ENCODE measurements around the gene ZNF792.
"Not testable (repeated sequence)": the region's sequence is repeated elsewhere in the genome, so short reads cannot be mapped to it uniquely, and the experiment has no call there.

ZNF792 gene

DNA sequence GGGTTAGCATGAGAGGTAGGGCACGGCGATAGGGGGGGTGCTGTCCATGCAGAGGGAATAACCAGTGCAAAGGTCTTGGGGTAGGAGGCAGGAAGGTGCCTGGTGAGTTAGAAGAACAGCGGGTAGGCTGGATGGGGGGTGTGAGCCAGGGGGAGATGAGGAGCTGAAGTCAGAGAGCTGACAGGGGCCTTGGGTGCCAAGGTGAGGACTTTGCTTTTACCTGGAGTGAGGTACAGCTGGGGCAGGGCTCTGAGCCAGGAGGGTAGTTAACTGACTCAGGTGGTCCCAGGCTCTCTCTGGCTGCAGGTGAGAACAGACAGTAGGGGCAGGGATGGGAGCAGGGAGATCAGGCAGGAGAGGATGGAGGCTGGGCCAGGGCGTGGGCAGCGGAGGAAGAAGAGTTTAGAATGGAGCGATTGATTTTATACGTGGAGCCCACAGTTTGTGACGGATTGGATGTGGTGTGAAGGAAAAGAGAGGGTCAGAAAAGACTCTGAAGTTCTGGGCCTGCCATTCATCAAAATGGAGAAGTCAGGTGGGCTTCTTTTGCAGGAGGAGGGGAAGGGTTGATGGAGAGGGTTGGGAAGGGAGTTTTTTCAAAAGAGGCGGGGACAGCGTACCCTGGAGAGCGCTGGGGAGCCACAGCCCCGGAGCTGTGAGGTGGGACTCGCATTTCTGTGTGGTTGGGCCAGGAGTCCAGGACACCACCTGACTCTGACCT, 34.9 kb upstream of the ZNF792 start:
- no peak for DNase-seq

DNA sequence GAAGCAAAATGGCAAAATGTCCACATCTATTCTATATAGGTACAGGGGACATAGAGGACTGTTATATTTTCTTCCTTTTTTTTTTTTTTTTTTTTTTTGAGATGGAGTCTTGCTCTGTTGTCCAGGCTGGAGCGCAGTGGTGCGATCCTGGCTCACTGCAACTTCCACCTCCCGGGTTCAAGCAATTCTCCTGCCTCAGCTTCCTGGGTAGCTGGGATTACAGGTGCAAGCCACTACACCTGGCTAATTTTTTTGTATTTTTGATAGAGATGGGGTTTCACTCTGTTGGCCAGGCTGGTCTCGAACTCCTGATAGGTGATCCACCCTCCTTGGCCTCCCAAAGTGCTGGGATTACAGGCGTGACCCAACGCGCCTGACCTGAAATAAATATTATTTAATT, 34.2 kb upstream of the ZNF792 start:
- not testable (repeated sequence) for DNase-seq

DNA sequence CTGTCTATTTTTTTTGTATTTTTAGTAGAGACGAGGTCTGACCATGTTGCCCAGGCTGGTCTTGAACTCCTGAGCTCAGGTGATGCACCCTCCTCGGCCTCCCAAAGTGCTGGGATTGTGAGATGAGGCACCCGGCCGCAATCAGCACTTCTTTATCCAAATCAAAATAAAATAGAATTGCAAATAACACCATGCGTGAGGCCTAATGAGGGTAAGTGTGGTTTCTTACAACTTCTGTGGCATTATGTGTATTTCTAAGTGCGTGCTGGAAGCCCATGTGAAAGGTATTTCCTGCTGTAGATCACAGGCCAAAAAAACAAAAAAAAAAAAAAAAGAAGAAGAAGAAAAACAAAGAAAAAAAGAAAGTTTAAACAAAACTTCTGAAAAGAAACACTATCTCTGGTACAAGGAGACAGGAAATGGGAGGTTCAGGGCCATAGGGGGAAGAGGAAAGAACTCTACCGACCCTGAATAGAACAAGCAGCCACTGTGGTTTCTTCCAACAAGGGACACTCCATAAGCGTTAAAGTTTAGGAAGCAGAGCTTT, 33.1 kb upstream of the ZNF792 start:
- no peak for DNase-seq

DNA sequence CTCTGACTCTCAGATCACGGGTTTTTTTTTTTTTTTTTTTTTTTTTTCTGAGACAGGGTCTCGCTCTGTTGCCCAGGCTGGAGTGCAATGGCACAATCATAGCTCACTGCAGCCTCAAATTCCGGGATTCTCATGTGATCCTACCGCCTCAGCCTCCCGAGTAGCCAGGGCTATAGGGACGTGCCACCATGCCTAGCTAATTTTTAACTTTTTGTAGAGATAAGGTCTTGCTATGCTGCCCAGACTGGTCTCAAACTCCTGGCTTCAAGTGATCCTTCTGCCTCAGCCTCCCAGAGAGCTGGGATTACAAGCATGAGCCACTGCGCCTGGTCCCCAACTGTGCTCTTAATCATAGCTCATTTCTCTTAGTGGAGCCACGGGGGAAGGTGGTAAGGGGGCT, 31.5 kb upstream of the ZNF792 start:
- DNase-seq = no peak

DNA sequence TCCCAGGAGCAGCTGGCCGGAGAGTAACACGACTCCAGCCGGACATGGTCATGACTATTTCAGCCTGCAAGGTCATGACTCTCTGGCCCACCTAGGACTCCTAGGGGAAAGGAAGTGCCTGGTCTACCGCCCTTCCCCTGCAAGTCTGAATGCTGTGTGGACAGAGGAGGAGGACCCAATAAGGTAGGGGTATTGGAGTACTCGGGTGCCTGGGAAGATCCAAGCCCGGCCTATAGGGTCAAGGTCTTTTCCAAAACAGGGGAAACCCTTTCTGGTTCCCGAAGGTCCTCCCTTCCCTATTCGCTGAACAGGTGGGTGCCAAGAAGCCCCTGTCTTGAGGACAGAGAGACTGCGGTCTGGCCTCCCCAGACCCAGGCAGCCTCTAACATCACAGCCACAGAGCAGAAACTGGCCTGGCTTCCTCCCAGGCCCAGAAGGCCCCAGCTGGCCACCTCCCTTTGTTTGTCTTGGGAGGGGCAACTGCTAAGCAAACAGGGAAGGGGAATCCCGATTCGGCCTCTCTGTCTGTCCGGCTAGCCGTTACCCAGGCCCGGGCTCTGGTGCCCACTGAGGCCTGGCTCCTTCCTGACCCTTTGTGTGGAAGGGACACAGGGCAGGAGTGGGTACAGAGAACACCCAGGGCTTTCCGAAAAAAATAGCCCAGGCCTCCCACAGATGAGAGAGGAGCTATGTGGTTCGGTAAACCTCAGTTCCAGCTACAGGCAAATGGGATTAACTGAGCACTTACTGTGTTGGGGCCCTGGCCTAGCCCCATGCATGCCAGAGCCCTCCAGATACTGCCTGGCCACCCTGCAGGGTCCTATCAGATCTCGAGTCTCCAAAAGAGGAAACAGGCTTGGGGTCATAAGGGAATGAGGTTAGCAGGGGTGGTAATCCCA, 30.9 kb upstream of the ZNF792 start:
- DNase-seq = peak; percentile 34

DNA sequence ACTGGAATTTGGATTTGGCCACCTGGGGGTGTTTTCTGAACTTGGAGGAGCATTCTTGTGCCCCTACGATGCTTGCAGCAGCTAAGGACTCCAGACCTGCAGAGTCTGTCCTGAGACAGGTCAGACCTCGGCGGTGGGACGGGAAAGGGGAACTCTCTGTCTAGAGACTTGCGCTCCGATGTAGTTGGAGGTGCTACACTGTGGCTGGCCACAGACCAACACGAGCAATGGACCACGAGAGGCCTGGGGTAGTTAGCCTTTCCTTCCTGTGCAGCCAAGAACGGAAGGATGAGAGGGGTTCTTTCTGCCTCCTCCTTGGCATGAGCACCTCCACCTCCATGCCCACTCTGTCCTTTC, 30.2 kb upstream of the ZNF792 start:
- no peak for DNase-seq

DNA sequence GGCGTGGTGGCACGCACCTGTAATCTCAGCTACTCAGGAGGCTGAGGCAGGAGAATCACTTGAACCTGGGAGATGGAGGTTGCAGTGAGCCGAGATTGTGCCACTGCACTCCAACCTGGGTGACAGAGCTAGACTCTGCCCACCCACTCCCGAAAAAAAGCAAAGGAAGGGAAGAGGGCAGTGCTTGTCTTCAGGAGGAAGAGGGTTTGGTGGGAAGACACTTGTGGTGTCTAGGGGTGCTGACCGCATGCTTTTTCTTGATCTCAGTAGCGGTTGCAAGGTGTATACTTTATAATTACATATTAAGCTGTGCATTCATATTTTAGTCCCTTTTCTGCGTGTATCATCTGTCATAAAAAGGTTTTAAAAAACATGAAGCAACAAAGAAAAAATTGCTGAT, 28.6 kb upstream of the ZNF792 start:
- DNase-seq = not testable (repeated sequence)

DNA sequence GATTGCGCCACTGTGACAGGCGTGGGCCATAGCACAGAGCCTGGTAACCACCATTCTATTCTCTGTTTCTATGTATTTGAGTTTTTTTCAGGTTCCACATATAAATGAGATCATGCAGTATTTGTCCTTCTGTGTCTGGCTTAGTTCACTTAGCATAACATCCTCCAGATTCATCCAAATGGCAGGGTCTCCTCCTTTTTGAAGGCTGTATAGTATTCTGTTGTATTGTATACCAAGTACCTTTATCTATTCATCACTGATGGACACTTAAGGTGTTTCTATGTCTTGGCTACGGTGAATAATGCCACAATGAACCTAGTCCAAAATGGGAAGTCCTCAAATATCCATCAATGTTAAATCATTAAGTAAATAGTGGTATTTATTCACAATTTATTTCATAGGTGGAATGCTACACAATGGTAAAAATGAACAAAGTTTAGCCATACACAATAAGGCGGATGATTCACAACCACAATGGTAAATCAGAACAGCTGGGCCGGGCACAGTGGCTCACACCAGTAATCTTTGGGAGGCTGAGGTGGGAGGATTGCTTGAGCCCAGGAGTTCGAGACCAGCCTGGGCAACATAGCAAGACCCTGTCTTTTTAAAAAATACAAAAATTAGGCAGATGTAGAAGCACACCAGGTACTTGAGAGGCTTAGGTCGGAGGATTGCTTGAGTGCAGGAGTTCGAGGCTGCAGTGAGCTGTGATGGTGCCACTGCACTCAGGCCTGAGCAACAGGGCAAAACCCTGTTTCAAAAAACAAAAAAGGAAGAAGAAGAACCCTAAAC, 27.7 kb upstream of the ZNF792 start:
- no peak for DNase-seq

DNA sequence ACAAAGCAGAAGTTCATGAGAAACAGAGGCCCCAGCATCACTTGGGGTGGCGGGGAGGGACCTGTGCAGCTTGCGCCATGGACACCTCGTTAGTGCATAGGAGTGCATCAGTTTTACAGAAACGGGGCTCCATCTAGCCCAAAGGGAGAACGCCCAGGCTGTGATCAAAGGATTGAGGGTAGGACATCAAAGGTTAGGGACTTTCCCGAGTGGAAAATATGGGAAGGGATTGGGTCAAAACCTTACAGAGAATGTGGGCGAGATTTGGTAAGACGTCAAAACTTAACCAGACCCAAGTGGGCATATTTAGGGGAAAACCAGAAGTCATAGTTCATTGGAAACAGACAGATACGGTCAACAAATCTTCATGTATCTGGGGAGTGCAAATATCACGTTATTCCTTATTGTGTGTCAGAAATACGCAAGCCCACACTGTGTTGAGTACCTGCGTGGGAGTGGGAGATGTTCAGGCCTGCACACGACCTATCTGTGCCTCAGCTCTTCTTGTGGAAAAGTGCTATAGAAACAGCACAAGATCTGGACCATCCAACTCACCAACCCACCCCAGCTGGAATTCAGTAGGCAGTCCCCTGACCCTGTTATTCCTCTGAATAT, 26.7 kb upstream of the ZNF792 start:
- DNase-seq = no peak

DNA sequence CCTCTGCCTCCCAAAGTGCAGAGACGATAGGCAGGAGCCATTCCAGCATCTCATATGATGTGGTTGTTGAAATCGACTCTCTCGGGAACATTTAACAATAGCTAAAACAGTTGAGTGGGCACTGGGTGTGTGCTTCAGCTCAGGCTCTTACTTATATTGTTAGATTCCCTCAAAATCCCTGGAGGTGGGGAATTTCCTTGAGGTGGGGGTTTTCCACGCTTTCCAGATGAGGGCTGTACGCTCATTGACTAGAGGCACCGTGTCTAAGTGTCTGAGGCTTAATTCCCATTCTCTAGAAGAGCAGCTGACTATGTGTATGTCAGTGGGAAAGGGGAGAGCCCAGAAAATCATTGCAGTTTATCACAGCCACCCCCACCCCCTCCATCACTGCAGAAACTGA, 25.3 kb upstream of the ZNF792 start:
- no peak for DNase-seq

DNA sequence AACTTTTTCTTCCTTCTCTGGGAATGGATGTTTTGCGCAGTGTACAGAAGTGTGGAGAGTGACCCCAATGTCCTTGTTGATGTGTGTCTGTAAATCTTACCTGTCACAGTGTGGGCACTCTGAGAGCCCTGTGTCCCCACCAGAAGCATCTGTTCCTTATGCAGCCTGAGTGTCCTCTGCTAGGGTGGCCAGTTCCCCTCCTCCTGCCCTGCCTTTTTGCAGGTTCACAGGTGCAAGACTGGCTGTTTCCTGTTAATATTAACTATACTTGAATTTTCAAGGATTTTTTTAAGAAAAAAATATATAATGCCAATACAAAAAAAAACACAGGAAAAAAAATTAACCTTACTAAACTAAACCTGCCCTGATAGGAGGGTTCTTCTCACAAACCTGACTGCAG, 24.1 kb upstream of the ZNF792 start:
- DNase-seq = no peak

DNA sequence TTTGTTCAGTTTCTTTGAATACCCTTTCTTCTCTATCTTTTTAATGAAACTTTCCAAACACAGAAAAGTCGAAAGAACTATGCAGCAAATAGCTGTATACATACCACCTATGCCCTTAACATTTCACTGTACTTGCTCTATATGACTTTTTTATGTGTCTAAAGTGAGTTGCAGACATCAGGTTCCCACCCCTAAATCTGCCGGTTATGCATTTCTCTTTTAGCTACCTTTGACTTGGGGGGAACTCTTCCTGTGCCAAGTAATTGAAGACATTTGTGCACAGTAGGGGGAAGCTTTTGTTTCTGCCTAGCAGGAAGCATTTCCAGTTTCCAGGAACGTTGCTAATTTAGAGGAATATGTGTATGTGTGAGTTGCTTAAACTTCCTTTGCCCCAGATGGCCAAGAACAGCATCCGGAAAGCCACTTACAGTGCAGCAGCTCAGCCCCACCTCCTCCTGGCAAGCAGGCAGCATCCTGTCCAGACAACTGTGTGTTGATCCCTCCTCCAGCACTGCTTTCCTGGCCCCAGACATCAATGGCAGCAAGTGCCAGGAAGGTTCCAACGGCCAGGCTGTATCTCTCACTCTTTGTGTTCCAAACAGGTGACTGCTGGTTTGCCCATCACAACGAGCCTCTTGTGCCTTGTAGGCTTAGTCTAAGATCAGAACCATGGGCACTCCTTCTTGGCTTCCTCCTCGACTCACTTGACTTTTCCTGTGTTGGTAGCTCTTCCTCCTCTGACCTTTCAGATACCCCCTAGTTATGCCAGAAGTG, 21.4 kb upstream of the ZNF792 start:
- DNase-seq = no peak

DNA sequence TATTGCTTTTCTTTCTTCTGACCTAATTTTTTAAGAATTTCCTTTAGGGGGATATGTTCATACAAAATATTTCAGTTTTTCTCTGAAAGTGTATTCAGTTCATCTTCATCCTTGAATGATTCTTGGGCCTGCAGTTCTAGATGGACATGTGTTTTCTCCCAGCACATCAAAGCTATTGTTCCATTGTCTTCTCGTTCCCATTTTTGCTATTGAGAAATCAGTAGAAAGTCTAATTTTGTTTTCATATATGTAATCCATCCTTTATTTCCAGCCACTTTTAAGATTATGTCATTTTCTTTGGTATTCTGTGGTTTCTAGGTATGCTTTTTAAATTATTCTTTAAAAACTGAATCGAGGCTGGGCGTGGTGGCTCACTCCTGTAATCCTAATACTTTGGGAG, 20.3 kb upstream of the ZNF792 start:
- DNase-seq = no peak

DNA sequence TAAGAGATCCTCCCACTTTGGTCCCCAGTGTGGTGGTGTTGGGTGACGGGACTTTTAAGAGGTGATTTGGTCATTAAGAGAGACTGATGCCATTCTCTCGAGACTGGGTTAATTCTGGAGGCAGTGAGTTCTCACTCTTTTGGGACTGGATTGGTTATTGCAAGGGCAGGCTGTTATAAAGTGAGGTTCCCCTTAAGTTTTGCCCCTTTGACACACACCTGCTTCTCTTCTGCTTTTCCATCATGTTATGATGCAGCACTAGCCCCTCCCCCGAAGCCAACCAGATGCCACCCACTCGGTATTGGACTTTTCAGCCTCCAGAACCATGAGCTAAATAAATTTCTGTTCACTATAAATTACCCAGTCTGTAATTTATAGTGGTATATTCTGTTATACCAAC, 19.8 kb upstream of the ZNF792 start:
- no peak for DNase-seq

DNA sequence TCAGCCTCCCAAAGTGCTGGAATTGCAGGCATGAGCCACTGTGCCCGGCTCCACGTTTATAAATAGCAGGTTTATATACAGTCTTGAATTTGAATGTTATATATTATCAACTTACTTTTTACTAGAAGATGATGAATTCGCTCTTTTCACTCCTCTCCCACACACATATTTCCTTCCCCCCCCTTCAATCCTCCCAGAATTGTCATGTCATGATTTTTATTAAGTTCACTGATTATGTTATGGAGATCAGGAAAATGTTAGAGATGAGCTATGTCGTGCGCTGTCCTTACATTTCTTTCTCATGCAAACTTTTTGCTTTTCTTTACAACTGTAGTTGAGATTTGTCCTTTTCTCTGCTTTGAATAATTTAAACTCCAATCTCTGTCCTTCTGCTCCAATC, 18.2 kb upstream of the ZNF792 start:
- DNase-seq = no peak

DNA sequence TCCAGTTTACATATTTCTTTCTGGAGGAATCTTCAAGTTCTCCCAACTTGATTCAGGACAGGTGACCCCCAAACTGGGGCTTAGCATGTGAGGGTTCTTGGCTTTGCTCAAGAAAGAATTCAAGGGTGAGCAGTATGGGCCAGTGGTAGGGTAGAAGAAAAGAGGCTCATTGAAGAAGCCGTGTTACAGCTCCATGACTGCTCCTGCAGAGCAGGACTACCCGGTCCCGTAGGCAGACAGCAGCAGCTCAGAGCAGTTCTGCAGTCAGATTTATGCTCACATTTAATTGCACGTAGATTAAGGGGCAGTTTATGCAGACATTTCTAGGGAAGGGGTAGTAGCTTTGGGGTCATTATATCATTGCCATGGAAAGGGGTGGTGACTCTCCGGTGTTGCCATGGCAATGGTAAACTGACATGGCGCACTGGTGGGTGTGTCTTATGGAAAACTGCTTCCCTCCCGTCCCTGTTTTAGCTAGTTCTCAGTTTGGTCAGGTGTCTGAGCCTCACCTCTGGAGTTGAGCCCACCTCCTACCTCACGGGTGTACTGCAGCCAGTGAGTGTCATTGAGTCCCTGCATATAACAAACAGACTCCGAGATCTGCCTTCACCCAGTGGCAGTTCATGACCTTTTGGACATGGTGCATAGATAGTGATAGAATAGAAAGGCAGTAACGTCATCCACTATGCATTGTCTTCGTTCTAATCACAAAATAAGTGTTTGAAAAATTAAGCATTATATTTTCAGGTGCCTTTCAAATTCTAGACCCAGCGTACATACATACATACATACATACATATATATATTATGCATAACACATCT, 16.0 kb upstream of the ZNF792 start:
- no peak for DNase-seq

DNA sequence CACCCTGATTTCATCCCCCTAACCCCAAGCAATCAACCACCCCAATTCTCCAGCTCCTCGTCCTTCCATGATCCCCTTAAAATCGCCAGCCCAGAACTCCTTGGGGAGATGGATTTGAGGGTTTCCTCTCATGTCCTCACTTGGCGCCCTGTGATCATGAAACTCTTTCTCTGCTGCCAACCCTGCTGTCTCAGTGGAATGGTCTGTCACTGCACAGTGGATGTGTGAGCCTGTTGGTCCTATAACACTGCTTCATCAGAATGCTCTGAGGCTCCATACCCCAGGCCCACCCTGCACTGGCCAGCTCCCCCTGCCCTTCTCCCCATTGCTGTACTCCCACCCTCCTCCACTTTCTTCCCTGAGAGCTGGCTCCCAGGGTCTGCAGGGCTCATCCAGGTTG, 12.6 kb upstream of the ZNF792 start:
- peak; percentile 19 for DNase-seq

DNA sequence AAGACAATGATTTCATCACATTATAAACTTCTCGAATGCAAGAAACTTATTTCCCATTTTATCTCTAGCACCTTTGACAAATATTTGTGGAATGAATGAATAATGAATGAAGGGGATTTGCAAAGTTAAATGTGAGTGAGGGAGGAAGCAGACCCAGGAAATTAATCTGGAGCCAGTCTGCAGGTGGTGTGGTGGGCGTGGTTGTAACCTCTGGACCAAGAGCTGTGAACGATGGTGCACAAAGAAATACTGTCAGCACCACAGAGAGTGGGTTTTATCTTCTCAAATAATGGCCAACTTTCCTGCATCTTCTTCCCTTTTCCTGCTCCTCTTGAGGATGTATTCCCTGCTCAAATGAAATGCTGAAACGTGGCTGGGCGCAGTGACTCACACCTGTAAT, 11.0 kb upstream of the ZNF792 start:
- no peak for DNase-seq

DNA sequence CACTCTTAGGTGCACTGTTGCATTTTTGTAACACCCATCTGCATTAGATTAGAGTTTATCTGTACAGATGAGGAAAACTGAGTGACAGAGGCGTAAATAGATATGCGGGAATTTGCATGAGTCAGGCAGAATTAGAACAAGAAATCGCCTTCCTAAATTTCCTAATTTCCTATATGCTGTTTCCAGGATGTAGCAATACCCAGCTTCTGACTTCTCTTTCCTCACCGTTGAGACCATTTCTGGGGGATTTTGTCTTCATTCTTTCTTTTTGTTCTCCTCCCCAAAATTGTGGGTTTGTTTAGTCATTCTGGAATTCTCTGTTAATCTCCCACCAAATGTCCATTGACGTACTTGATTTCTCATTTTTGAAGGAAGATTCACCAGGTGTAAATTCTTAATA, 10.6 kb upstream of the ZNF792 start:
- no peak for DNase-seq

DNA sequence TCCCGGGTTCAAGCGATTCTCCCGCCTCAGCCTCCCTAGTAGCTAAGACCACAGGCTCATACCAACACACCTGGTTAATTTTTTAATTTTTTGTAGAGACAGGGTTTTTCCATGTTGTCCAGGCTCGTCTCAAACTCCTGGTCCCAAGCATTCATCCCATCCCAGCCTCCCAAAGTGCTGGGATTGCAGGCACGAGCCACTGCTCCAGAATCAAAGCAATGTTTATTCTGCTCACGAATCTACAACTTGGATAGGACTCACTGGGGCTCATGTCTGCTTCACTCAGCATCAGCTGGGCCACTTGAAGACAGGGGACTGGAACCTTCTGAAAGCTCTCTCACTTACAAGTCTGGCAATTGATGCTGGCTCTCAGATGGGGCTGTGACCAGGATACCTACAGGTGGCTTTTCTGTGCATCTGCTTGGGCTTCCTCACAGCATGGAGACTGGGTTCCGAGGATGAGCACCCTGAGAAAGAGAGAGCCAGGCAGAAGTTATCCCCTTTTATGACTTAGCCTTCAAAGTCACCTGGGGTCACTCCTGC, 8.2 kb upstream of the ZNF792 start:
- no peak for DNase-seq

Measured in OCI-M1 (cell line).